ENCODE measurements around the gene WDPCP. TPM values are rescaled to one million over a fixed set of nuclear protein-coding genes. Genes with fewer than 3 reads are reported as not detected.

The WDPCP gene
- polyA plus RNA-seq, 1 of the 3 experiments (the other 2 are of a cell fraction), result 3.1 TPM

DNA sequence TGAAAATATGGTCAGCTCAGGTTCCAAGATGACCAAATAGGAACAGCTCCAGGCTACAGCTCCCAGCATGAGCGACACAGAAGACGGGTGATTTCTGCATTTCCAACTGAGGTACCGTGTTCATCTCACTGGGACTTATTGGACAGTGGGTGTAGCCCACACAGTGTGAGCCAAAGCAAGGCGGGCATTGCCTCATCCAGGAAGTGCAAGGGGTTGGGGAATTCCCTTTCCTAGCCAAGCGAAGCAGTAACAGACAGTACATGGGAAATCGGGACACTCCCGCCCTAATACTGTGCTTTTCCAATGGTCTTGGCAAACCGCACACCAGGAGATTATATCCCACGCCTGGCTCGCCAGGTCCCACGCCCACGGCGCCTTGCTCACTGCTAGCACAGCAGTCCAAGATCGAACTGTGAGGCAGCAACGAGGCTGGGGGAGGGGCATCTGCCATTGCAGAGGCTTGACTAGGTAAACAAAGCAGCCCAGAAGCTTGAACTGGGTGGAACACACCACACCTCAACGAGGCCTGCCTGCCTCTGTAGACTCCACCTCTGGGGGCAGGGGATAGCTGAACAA lies 57.5 kb downstream of the WDPCP start:
- Histone ChIP-seq H3K36me3 (replicated peaks in 1 of 2; ENCODE audit: control insufficient read depth in 1 of 2, insufficient read depth in 2 of 2, low read length in 1 of 2) (no peaks in the 10 kb centered on the region), H3K9me3 (no peaks in the 10 kb centered on the region), H3K27ac (ENCODE audit: low read depth in 2 of 2, low read length in 1 of 2) (no peak overlapping the region), H3K79me2 (ENCODE audit: insufficient read depth) (no peaks in the 10 kb centered on the region), H3K4me3 (ENCODE audit: low read depth in 2 of 2, low read length in 1 of 2) (no peak overlapping the region), H3K4me2 (no peak overlapping the region), H3K27me3 (ENCODE audit: insufficient read depth) (no peaks in the 10 kb centered on the region), H3K9ac (no peak overlapping the region), H4K20me1 (ENCODE audit: insufficient read depth) (no peaks in the 10 kb centered on the region), H3K4me1 (ENCODE audit: control insufficient read depth in 1 of 2, insufficient read depth in 2 of 2, low read depth in 1 of 2, low read length in 1 of 2) (no peaks in the 10 kb centered on the region), H3K9me2 (no peaks in the 10 kb centered on the region), H2AFZ (ENCODE audit: low read depth) (no peak overlapping the region), H3F3A (replicated peaks; ENCODE audit: insufficient read depth) (no peaks in the 10 kb centered on the region)
- DNase-seq, result no peak
- POLR2A ChIA-PET, result no interaction called here
- CTCF ChIA-PET, result no interaction called here
- 85% methylated on average over 13 of the region's 16 CpGs for WGBS (ENCODE audit: low lambda C conversion rate)
- TF ChIP-seq CTCF (IDR thresholded peaks at IDR 0.05) (no peak), USF2 (IDR thresholded peaks at IDR 0.05; ENCODE audit: borderline replicate concordance, low read depth, low read length) (no peak)

DNA sequence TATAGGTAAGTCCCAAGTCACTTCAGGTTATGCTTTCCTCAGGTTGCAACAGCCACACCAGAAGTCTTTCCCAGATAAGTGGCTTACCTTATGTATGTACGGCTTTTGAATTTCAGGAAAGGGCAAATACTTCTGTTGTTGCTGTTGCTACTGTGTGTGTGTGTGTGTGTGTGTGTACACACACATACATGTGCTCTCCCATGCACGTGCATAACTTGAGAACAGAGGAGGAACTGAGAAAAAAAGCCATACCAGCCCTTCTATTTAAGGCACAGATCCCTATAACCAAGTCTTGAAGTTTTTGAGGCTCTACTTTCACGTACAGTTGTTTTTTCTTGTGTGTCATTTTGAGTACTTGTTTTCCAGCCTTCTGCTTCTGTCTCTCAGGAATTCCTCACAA lies 62.4 kb downstream of the WDPCP start:
- H3K9me3 ChIP-seq, result peaks cover 4% of the 10 kb centered on the region; the same call in 1 of the 2 replicates
- H3K27me3 ChIP-seq (ENCODE audit: insufficient read depth), result no peaks in the 10 kb centered on the region
- CTCF ChIA-PET, result interaction anchor here (0.7 to 1.7 kb wide), 2 partner anchors 18 to 525 kb away, joined by 3 to 4 read pairs; no protein-coding TSS in a partner anchor
- POLR2A ChIA-PET, result no interaction called here
- H3F3A ChIP-seq (replicated peaks; ENCODE audit: insufficient read depth), result no peaks in the 10 kb centered on the region
- H3K9ac ChIP-seq, result no peak overlapping the region
- H4K20me1 ChIP-seq (ENCODE audit: insufficient read depth), result no peaks in the 10 kb centered on the region
- WGBS (ENCODE audit: low lambda C conversion rate), result 71% methylated on average over 3 of the region's 3 CpGs
- no peak overlapping the region for H3K27ac ChIP-seq (ENCODE audit: low read depth in 2 of 2, low read length in 1 of 2)
- DNase-seq, result no peak
- H2AFZ ChIP-seq (ENCODE audit: low read depth), result no peak overlapping the region
- H3K4me1 ChIP-seq (ENCODE audit: control insufficient read depth in 1 of 2, insufficient read depth in 2 of 2, low read depth in 1 of 2, low read length in 1 of 2), result no peaks in the 10 kb centered on the region
- no peak overlapping the region for H3K4me3 ChIP-seq (ENCODE audit: low read depth in 2 of 2, low read length in 1 of 2)
- H3K9me2 ChIP-seq, result no peaks in the 10 kb centered on the region
- no peak overlapping the region for H3K4me2 ChIP-seq
- no peaks in the 10 kb centered on the region for H3K36me3 ChIP-seq (replicated peaks in 1 of 2; ENCODE audit: control insufficient read depth in 1 of 2, insufficient read depth in 2 of 2, low read length in 1 of 2)
- TF ChIP-seq POLR2AphosphoS5 (IDR thresholded peaks at IDR 0.05; ENCODE audit: low read depth, low read length) (no peak), RFX5 (IDR thresholded peaks at IDR 0.05; ENCODE audit: low read length) (no peak), NRF1 (IDR thresholded peaks at IDR 0.05; ENCODE audit: low read depth, low read length) (no peak), GATA2 (CRISPR knock-in tag; IDR thresholded peaks at IDR 0.05) (no peak), TAF1 (IDR thresholded peaks at IDR 0.05; ENCODE audit: borderline replicate concordance, low read depth, low read length) (no peak), SIN3A (IDR thresholded peaks at IDR 0.05; ENCODE audit: borderline replicate concordance, low read depth, low read length) (no peak), CTCF (IDR thresholded peaks at IDR 0.05) (no peak), RXRA (IDR thresholded peaks at IDR 0.05; ENCODE audit: borderline replicate concordance, low read depth) (no peak), YY1 (IDR thresholded peaks at IDR 0.05; ENCODE audit: low read depth) (no peak), NFIC (IDR thresholded peaks at IDR 0.05; ENCODE audit: borderline replicate concordance) (no peak)
- H3K79me2 ChIP-seq (ENCODE audit: insufficient read depth), result peaks cover 7% of the 10 kb centered on the region; the same call in 1 of the 2 replicates
